C4-2B (cell line): Measurements from ENCODE around the gene NLRP7.
"Not testable (repeated sequence)": the region's sequence is repeated elsewhere in the genome, so short reads cannot be mapped to it uniquely, and the experiment has no call there.

Experiments used
- CTCF ChIP-seq: fragments of 450-650 bp; conservative IDR thresholded peaks from 2 replicates; pipeline ENCODE4 v1.5.1; 2017; ENCODE audit warnings: mild to moderate bottlenecking
- ZFX ChIP-seq: fragments of 450-650 bp; IDR thresholded peaks from 2 replicates; pipeline ENCODE4 v1.6.1; 2017

GRCh38 chr19:54898685-54899084 is 48.6 kb downstream of the NLRP7 start:
- not testable (repeated sequence) for TF ChIP-seq CTCF, ZFX
